Caco-2 (cell line): ENCODE data around the gene JARID2. TPM values are rescaled to one million over a fixed set of nuclear protein-coding genes. Genes with fewer than 3 reads are reported as not detected.

Experiments
- BruUV-seq: library from RNA; stranded (reverse); fragments of 400-500 nt; replicated peaks from 2 replicates; lab custom pipeline; 2021; lab: Mats Ljungman, UMichigan
- CTCF ChIA-PET: fragments of 300-600 bp; sonication (Branson Sonifier 250); formaldehyde crosslinking; loops from one replicate; lab custom pipeline; 2022; ENCODE audit warnings: antibody characterized with exemption; lab: Charles Lee
- POLR2A ChIA-PET: fragments of 300-600 bp; sonication (Branson Sonifier 250); formaldehyde crosslinking; loops from one replicate; lab custom pipeline; 2022; ENCODE audit warnings: antibody characterized with exemption; lab: Charles Lee
- DNase-seq, 2 experiments: peaks; one replicate each; pipeline versions ENCODE4 v3.0.0 to v3.0.0-alpha.2; 2020 to 2022
- H3K27me3 ChIP-seq: replicated peaks from 2 replicates; pipeline ENCODE4 v1.6.0; 2011; ENCODE audit warnings: low read length; ENCODE audit not compliant: control insufficient read depth, insufficient read depth
- H3K36me3 ChIP-seq: 2 replicates; pipeline ENCODE4 v1.5.1; 2011; ENCODE audit warnings: low read length; ENCODE audit not compliant: control insufficient read depth, insufficient read depth
- H3K4me1 ChIP-seq: fragments of 250-450 bp; sonication (Bioruptor Pico); 2 replicates; pipeline ENCODE4 v1.5.1; 2020; ENCODE audit warnings: mild to moderate bottlenecking
- H3K4me3 ChIP-seq: 2 replicates; pipeline ENCODE4 v1.5.1; 2011; ENCODE audit warnings: low read depth, mild to moderate bottlenecking, control low read depth, low read length
- H3K9me3 ChIP-seq: fragments of 250-450 bp; sonication (Bioruptor Pico); 2 replicates; pipeline ENCODE4 v1.5.1; 2020; ENCODE audit warnings: mild to moderate bottlenecking, moderate library complexity
- H3K27ac Mint-ChIP-seq: one replicate; pipeline ENCODE4 v1.8.0; 2022; ENCODE audit warnings: mixed read lengths; ENCODE audit not compliant: unreplicated experiment
- H3K27me3 Mint-ChIP-seq: one replicate; pipeline ENCODE4 v1.8.0; 2022; ENCODE audit warnings: mixed read lengths; ENCODE audit not compliant: insufficient read depth, unreplicated experiment
- H3K36me3 Mint-ChIP-seq: one replicate; pipeline ENCODE4 v1.8.0; 2022; ENCODE audit warnings: mild to moderate bottlenecking, mixed read lengths; ENCODE audit not compliant: insufficient read depth, unreplicated experiment
- H3K4me1 Mint-ChIP-seq: one replicate; pipeline ENCODE4 v1.8.0; 2022; ENCODE audit warnings: low read depth, mixed read lengths; ENCODE audit not compliant: unreplicated experiment
- H3K4me3 Mint-ChIP-seq: one replicate; pipeline ENCODE4 v1.8.0; 2022; ENCODE audit warnings: mild to moderate bottlenecking, moderate library complexity, mixed read lengths; ENCODE audit not compliant: unreplicated experiment
- H3K9me3 Mint-ChIP-seq: one replicate; pipeline ENCODE4 v1.8.0; 2022; ENCODE audit warnings: mixed read lengths; ENCODE audit not compliant: unreplicated experiment
- intact Hi-C: fragments of 100-400 bp; cut with micrococcal nuclease; formaldehyde crosslinking; loops from one replicate; pipeline ENCODE4 v1.10.0; 2022; ENCODE audit not compliant: unreplicated experiment
- total RNA-seq: library from RNA; stranded (reverse); gene quantifications from 2 replicates; pipeline ENCODE4 v1.2.3, GENCODE V29; 2022
- TF ChIP-seq, protein P1 (sequence below), 2 experiments: fragments of 200-600 bp in 1 of 2; IDR thresholded peaks; 1 replicate in 1 of 2; 2 replicates in 1 of 2; pipeline versions ENCODE4 v1.5.1 to v1.8.0; 2011 to 2022; ENCODE audit warnings: antibody characterized with exemption in 1 of 2, control low read depth in 1 of 2, inconsistent platforms in 1 of 2, low read depth in 1 of 2, low read length in 1 of 2, mild to moderate bottlenecking in 1 of 2, moderate library complexity in 1 of 2; ENCODE audit not compliant: insufficient read depth in 1 of 2, severe bottlenecking in 1 of 2, unreplicated experiment in 1 of 2

Gene JARID2
- total RNA-seq, 1 experiment from 2014 or later: 18.3 TPM

DNA sequence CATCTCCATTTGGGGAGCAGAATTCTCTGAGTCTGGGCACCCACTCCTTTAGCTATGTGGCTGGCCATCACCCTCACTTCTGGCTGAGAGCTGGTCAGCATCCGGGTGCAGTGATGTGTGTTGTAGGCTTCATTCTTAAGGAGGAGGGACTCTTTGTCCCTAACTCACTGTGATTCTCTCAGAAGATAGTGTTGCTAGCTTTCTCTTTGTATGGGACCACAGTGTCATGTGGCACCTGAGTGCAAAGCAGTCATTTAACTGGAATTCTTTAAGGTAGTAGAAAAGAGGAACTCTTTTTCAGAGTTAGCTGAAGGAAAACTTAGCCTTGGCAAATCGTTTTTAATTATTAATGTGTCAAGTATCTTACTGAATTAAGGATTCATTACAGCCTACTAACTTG is 165.9 kb downstream of the JARID2 start:
- no peaks in the 10 kb centered on the region for H3K27me3 ChIP-seq
- TF ChIP-seq, protein P1, sequence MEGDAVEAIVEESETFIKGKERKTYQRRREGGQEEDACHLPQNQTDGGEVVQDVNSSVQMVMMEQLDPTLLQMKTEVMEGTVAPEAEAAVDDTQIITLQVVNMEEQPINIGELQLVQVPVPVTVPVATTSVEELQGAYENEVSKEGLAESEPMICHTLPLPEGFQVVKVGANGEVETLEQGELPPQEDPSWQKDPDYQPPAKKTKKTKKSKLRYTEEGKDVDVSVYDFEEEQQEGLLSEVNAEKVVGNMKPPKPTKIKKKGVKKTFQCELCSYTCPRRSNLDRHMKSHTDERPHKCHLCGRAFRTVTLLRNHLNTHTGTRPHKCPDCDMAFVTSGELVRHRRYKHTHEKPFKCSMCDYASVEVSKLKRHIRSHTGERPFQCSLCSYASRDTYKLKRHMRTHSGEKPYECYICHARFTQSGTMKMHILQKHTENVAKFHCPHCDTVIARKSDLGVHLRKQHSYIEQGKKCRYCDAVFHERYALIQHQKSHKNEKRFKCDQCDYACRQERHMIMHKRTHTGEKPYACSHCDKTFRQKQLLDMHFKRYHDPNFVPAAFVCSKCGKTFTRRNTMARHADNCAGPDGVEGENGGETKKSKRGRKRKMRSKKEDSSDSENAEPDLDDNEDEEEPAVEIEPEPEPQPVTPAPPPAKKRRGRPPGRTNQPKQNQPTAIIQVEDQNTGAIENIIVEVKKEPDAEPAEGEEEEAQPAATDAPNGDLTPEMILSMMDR (IDR thresholded peaks at IDR 0.05; ENCODE audit: insufficient read depth in 1 of 2, low read depth in 1 of 2, low read length in 1 of 2, severe bottlenecking in 1 of 2, unreplicated experiment in 1 of 2): no peak
- no peaks in the 10 kb centered on the region; the same call in 1 of the 2 replicates for H3K36me3 ChIP-seq
- intact Hi-C loops: no loop called here
- H3K4me1 Mint-ChIP-seq: peaks cover 40% of the 10 kb centered on the region
- peaks cover 27% of the 10 kb centered on the region for H3K4me1 ChIP-seq
- CTCF ChIA-PET: no interaction called here
- H3K36me3 Mint-ChIP-seq: peaks cover 27% of the 10 kb centered on the region
- no peak overlapping the region for H3K4me3 ChIP-seq
- no TSS peak for BruUV-seq
- no peaks in the 10 kb centered on the region for H3K27me3 Mint-ChIP-seq
- peaks cover 3% of the 10 kb centered on the region for H3K9me3 Mint-ChIP-seq
- DNase-seq: no peak
- POLR2A ChIA-PET: no interaction called here
- H3K4me3 Mint-ChIP-seq: no peak overlapping the region
- H3K9me3 ChIP-seq: no peaks in the 10 kb centered on the region
- H3K27ac Mint-ChIP-seq: no peak overlapping the region

GRCh38 chr6:15412767-15413166 is 166.9 kb downstream of the JARID2 start:
- peaks cover 37% of the 10 kb centered on the region for H3K36me3 Mint-ChIP-seq
- H3K4me1 Mint-ChIP-seq: peaks cover 34% of the 10 kb centered on the region
- TF ChIP-seq, protein P1 (IDR thresholded peaks at IDR 0.05; ENCODE audit: insufficient read depth in 1 of 2, low read depth in 1 of 2, low read length in 1 of 2, severe bottlenecking in 1 of 2, unreplicated experiment in 1 of 2): no peak
- H3K9me3 Mint-ChIP-seq: peaks cover 13% of the 10 kb centered on the region
- no peak overlapping the region for H3K4me3 ChIP-seq
- BruUV-seq: no TSS peak
- peaks cover 27% of the 10 kb centered on the region for H3K4me1 ChIP-seq
- no peaks in the 10 kb centered on the region for H3K9me3 ChIP-seq
- H3K4me3 Mint-ChIP-seq: no peak overlapping the region
- no peaks in the 10 kb centered on the region for H3K27me3 ChIP-seq
- no peak overlapping the region for H3K27ac Mint-ChIP-seq
- no peaks in the 10 kb centered on the region; the same call in 1 of the 2 replicates for H3K36me3 ChIP-seq
- ChIA-PET CTCF (interaction anchor here (0.7 kb wide), 1 partner anchor 199 kb away, joined by 3 read pairs; no protein-coding TSS in a partner anchor), POLR2A (no interaction called here)
- no peak for DNase-seq
- intact Hi-C loops: no loop called here
- no peaks in the 10 kb centered on the region for H3K27me3 Mint-ChIP-seq

- no peaks in the 10 kb centered on the region for H3K27me3 Mint-ChIP-seq
- TF ChIP-seq, protein P1 (IDR thresholded peaks at IDR 0.05; ENCODE audit: insufficient read depth in 1 of 2, low read depth in 1 of 2, low read length in 1 of 2, severe bottlenecking in 1 of 2, unreplicated experiment in 1 of 2): no peak
- H3K27ac Mint-ChIP-seq: no peak overlapping the region
- no peak overlapping the region for H3K4me3 ChIP-seq
- peaks cover 22% of the 10 kb centered on the region for H3K4me1 ChIP-seq
- H3K4me3 Mint-ChIP-seq: no peak overlapping the region
- ChIA-PET CTCF (interaction anchor here (0.7 kb wide), 1 partner anchor 200 kb away, joined by 3 read pairs; no protein-coding TSS in a partner anchor), POLR2A (no interaction called here)
- no peaks in the 10 kb centered on the region for H3K27me3 ChIP-seq
- peaks cover 13% of the 10 kb centered on the region for H3K9me3 Mint-ChIP-seq
- peaks cover 25% of the 10 kb centered on the region for H3K4me1 Mint-ChIP-seq
- DNase-seq: no peak
- no peaks in the 10 kb centered on the region; the same call in 1 of the 2 replicates for H3K36me3 ChIP-seq
- H3K36me3 Mint-ChIP-seq: peaks cover 41% of the 10 kb centered on the region
- intact Hi-C loops: no loop called here
- 0 out of 2 replicates have a peak, but pooled peaks cover 2% of the 10 kb centered on the region for H3K9me3 ChIP-seq
- no TSS peak for BruUV-seq
Measured at GRCh38 chr6:15413466-15414234, 167.8 kb downstream of the JARID2 start.
